NCI-H2227 treated with DMSO at 0.1 percent for 48 hours (cell line): Measurements from ENCODE around the gene HOXD4.

Experiments
- DNase-seq: peaks from one replicate; lab custom pipeline; 2025; lab: John Stamatoyannopoulos, UW

HOXD4 gene

GRCh38 chr2:176139661-176140512 is 11.5 kb upstream of the HOXD4 start:
- no peak for DNase-seq

GRCh38 chr2:176140513-176141317 is 10.6 kb upstream of the HOXD4 start:
- DNase-seq, result no peak

GRCh38 chr2:176142281-176142680 is 9.1 kb upstream of the HOXD4 start:
- no peak for DNase-seq

- DNase-seq, result no peak
Measured at GRCh38 chr2:176145085-176145969, 6.0 kb upstream of the HOXD4 start.

- DNase-seq, result no peak
Measured at GRCh38 chr2:176146101-176146500, 5.2 kb upstream of the HOXD4 start.

- DNase-seq, result no peak
Measured at GRCh38 chr2:176146645-176147044, 4.7 kb upstream of the HOXD4 start.

GRCh38 chr2:176147210-176147799 is 4.0 kb upstream of the HOXD4 start:
- no peak for DNase-seq

- no peak for DNase-seq
Measured at GRCh38 chr2:176147800-176148496, 3.4 kb upstream of the HOXD4 start.

GRCh38 chr2:176148751-176149421 is 2.5 kb upstream of the HOXD4 start:
- no peak for DNase-seq

GRCh38 chr2:176149481-176149938 is 1.8 kb upstream of the HOXD4 start:
- DNase-seq, result no peak

GRCh38 chr2:176149939-176150583 is 1.3 kb upstream of the HOXD4 start:
- no peak for DNase-seq

GRCh38 chr2:176150584-176151441 is 537 bp upstream of the HOXD4 start:
- no peak for DNase-seq

GRCh38 chr2:176152350-176153181 is 1.2 kb downstream of the HOXD4 start:
- no peak for DNase-seq

GRCh38 chr2:176154576-176155252 is 3.4 kb downstream of the HOXD4 start:
- no peak for DNase-seq

- DNase-seq, result no peak
Measured at GRCh38 chr2:176155356-176156044, 4.2 kb downstream of the HOXD4 start.

GRCh38 chr2:176156301-176156806 is 5.0 kb downstream of the HOXD4 start:
- DNase-seq, result no peak
